HepG2 (cell line): ENCODE measurements around the gene AURKA.

Experiments used
- ZNF143 ChIP-seq: sonication (generic); formaldehyde crosslinking; IDR thresholded peaks from 2 replicates; pipeline ENCODE4 v1.4.0; 2020; ENCODE audit warnings: missing genetic modification reagents
- TF ChIP-seq, protein P1 (sequence below): sonication (generic); formaldehyde crosslinking; IDR thresholded peaks from 2 replicates; pipeline ENCODE4 v1.5.0; 2020; ENCODE audit warnings: mild to moderate bottlenecking, missing genetic modification reagents, moderate library complexity
- TF ChIP-seq, protein P2 (sequence below): sonication (generic); formaldehyde crosslinking; IDR thresholded peaks from 2 replicates; pipeline ENCODE4 v1.8.1; 2023; ENCODE audit warnings: missing genetic modification reagents, inconsistent platforms, borderline replicate concordance

GRCh38 chr20:56440346-56441007 is 48.5 kb upstream of the AURKA start:
- TF ChIP-seq, protein P1, sequence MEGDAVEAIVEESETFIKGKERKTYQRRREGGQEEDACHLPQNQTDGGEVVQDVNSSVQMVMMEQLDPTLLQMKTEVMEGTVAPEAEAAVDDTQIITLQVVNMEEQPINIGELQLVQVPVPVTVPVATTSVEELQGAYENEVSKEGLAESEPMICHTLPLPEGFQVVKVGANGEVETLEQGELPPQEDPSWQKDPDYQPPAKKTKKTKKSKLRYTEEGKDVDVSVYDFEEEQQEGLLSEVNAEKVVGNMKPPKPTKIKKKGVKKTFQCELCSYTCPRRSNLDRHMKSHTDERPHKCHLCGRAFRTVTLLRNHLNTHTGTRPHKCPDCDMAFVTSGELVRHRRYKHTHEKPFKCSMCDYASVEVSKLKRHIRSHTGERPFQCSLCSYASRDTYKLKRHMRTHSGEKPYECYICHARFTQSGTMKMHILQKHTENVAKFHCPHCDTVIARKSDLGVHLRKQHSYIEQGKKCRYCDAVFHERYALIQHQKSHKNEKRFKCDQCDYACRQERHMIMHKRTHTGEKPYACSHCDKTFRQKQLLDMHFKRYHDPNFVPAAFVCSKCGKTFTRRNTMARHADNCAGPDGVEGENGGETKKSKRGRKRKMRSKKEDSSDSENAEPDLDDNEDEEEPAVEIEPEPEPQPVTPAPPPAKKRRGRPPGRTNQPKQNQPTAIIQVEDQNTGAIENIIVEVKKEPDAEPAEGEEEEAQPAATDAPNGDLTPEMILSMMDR, result no peak
- TF ChIP-seq, protein P2, sequence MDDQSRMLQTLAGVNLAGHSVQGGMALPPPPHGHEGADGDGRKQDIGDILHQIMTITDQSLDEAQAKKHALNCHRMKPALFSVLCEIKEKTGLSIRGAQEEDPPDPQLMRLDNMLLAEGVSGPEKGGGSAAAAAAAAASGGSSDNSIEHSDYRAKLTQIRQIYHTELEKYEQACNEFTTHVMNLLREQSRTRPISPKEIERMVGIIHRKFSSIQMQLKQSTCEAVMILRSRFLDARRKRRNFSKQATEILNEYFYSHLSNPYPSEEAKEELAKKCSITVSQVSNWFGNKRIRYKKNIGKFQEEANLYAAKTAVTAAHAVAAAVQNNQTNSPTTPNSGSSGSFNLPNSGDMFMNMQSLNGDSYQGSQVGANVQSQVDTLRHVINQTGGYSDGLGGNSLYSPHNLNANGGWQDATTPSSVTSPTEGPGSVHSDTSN (CRISPR knock-in tag), result no peak
- no peak for TF ChIP-seq ZNF143 (CRISPR knock-in tag)
